Measurements from ENCODE around the gene LRRC38. TPM values are rescaled to one million over a fixed set of nuclear protein-coding genes. Genes with fewer than 3 reads are reported as not detected.

LRRC38 gene
- total RNA-seq, 1 donor = not detected

DNA sequence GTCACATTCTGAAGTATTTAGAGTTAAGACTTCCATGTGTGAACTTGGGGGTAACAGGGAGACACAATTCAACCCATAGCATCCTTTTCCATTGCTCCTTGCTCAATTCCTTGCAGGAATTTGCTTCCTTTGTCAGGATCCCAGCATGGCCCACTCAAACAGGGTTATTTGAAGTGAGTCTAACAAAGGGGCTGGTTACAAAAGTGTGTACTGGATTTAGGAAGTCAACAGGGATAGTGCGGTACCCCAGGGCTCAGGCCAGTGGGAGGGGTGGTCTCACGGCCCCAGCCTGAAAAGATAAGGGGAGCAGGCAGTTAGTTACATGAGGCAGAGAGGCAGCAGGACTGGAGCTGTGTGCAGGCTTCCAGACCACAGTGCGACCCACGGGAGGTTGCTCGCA lies 14.4 kb downstream of the LRRC38 start:
- H3K9me3 ChIP-seq (ENCODE audit: low read depth, low read length) = no peaks in the 10 kb centered on the region
- H3K4me3 ChIP-seq (ENCODE audit: low read length) = no peak overlapping the region
- H3K27me3 ChIP-seq (ENCODE audit: insufficient read depth, low read length) = no peaks in the 10 kb centered on the region
- H3K4me1 ChIP-seq (ENCODE audit: insufficient read depth, low read length) = no peaks in the 10 kb centered on the region

DNA sequence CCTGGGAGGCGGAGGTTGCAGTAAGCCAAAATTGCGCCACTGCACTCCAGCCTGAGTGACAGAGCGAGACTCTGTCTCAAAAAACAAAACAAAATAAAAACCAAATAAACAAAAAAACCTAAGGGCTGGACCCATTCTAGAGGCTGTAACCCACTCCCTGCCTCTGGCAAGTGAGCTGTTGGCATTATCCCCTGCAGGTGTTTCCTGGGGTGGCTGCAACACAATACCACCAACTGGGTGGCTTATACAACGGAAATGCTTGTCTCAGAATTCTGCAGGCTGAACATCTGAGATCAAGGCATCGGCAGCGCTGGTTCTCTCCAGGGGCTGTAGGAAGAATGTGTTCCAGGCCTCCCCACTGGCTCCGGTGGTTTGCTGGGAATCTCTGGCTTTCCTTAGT lies 15.2 kb downstream of the LRRC38 start:
- Histone ChIP-seq H3K4me1 (ENCODE audit: insufficient read depth, low read length) (no peaks in the 10 kb centered on the region), H3K4me3 (ENCODE audit: low read length) (no peak overlapping the region), H3K9me3 (ENCODE audit: low read depth, low read length) (no peaks in the 10 kb centered on the region), H3K27me3 (ENCODE audit: insufficient read depth, low read length) (no peaks in the 10 kb centered on the region)

DNA sequence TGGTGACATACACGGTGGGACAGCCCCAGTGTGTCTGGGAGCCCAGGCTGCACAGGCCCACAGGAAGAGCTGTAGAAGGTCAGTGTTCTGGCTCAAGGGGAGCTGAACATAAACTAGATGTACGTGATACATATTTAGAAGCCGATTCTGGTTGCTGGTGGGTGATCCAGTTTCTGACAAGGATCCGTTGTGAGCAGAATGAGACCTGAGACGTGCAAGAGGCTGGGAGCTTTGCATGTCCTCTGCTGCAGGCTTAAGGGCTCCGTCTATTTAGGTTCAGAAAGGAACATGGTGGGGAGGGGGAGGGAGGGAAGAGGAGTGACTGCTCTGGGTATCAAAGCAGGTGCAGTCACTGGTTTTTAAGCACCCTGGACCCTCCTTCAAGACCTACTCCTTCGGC lies 18.6 kb downstream of the LRRC38 start:
- Histone ChIP-seq H3K27me3 (ENCODE audit: insufficient read depth, low read length) (no peaks in the 10 kb centered on the region), H3K4me3 (ENCODE audit: low read length) (no peak overlapping the region), H3K4me1 (ENCODE audit: insufficient read depth, low read length) (no peaks in the 10 kb centered on the region), H3K9me3 (ENCODE audit: low read depth, low read length) (no peaks in the 10 kb centered on the region)

DNA sequence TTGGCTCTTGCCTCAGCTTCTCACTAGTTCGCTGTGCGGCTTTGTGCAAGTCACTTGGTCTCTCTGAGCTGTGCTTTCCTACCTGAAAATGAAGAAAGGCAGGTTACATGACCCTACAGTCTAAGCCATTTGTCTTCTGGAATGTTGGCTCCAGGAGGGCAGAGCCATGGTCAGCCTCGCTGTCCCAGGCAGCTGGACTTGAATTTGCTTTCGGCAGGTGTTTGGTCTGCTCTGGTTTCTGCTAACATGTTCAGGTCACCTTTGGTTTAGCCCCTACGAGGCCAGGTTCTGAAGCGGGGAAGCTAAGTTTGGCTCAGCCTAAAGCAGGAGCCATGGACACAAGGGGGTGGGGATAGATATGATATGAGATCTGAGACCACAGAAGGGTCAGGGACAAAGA lies 19.1 kb downstream of the LRRC38 start:
- Histone ChIP-seq H3K4me3 (ENCODE audit: low read length) (no peak overlapping the region), H3K27me3 (ENCODE audit: insufficient read depth, low read length) (no peaks in the 10 kb centered on the region), H3K9me3 (ENCODE audit: low read depth, low read length) (no peaks in the 10 kb centered on the region), H3K4me1 (ENCODE audit: insufficient read depth, low read length) (no peaks in the 10 kb centered on the region)

DNA sequence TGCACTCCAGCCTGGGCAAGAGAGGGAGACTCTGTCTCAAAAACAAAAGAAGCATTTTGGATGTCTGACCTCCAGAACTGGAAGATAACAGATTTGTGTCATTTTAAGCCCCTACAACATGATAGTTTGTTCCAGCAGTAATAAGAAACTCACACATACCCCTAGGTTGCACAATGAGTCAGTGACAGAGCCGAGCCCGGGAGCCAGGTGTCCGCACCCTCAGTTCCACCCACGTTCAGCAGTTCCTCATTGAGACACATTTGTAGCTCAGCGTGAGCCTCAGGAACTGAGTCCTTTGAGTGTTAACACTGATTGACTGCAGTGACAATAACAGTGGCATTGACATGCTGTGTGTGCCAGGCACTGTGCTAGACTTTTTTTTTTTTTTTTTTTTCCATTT lies 19.8 kb downstream of the LRRC38 start:
- no peaks in the 10 kb centered on the region for H3K27me3 ChIP-seq (ENCODE audit: insufficient read depth, low read length)
- H3K4me3 ChIP-seq (ENCODE audit: low read length) = no peak overlapping the region
- H3K9me3 ChIP-seq (ENCODE audit: low read depth, low read length) = no peaks in the 10 kb centered on the region
- H3K4me1 ChIP-seq (ENCODE audit: insufficient read depth, low read length) = no peaks in the 10 kb centered on the region

DNA sequence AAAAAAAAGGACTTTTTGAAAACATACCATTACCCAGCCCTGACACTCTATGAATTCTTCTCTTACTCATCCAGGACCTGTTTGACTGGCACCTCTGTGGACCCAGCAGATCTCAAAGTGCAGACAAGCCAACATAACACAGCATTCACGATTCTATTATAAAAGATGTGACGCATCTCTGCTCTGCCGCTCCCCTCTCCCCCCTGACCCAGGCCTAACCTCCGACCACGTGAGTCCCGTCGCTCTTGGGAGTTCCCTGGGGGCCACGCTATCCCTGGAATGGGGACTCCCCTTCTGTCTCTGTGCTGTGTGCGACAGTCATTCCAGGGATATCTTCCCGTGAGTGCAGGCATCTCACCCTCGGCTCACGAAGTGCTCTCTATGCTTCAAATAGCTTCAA lies 21.1 kb downstream of the LRRC38 start:
- H3K4me3 ChIP-seq (ENCODE audit: low read length) = no peak overlapping the region
- H3K4me1 ChIP-seq (ENCODE audit: insufficient read depth, low read length) = no peaks in the 10 kb centered on the region
- no peaks in the 10 kb centered on the region for H3K27me3 ChIP-seq (ENCODE audit: insufficient read depth, low read length)
- no peaks in the 10 kb centered on the region for H3K9me3 ChIP-seq (ENCODE audit: low read depth, low read length)

DNA sequence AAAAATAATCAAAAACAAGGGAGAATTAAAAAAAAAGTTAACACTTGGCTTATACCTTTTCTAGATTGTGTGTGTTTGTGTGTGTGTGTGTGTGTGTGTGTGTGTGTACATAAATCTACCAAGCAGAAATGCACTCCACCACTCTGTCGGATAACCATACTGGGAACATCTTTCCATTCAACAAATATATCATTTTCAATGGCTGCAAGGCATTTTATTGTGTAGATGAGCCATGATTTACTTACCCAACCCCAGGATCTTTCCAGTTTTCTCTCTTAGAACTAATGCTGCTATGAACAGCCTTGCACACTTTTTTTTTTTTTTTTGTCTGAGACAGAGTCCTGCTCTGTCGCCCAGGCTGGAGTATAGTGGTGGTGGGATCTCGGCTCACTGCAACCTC lies 25.8 kb downstream of the LRRC38 start:
- no peak overlapping the region for H3K4me3 ChIP-seq (ENCODE audit: low read length)
- no peaks in the 10 kb centered on the region for H3K4me1 ChIP-seq (ENCODE audit: insufficient read depth, low read length)
- no peaks in the 10 kb centered on the region for H3K27me3 ChIP-seq (ENCODE audit: insufficient read depth, low read length)
- no peaks in the 10 kb centered on the region for H3K9me3 ChIP-seq (ENCODE audit: low read depth, low read length)

DNA sequence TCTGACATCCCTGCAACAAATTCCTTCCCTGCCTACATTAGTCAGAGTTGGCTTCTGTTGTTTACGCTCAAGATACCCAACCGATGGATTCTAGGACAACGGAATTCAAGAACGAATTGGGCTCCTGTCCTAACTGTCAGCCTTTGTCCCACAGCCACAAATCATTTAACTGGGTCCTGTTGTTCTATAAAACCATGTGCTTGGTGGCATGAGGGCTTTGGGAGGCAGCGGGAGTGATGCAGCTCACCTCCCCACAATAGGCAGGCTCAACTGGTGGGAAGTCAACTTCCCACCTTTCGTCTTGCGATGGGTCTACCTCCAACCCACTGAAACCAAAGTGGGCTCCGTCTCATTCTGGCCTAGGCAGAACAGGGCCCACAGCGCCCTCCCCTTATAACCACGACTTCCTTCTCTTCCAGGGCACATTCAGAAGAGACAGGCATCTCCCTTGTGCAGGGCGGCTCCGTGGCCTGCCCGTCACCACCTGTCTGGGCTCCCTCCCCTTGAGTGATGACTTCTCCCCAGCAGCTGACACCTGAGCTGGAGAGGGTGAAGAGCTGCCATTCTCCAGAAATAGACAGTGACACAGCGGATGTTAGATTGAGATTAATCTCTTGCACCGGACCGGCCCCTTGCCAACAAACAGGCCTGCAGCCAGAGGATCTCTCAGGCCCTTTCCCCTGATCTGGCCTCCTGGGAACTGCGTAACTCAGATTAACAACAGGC lies 26.5 kb downstream of the LRRC38 start:
- Histone ChIP-seq H3K4me3 (ENCODE audit: low read length) (no peak overlapping the region), H3K27me3 (ENCODE audit: insufficient read depth, low read length) (no peaks in the 10 kb centered on the region), H3K9me3 (ENCODE audit: low read depth, low read length) (no peaks in the 10 kb centered on the region), H3K4me1 (ENCODE audit: insufficient read depth, low read length) (no peaks in the 10 kb centered on the region)

DNA sequence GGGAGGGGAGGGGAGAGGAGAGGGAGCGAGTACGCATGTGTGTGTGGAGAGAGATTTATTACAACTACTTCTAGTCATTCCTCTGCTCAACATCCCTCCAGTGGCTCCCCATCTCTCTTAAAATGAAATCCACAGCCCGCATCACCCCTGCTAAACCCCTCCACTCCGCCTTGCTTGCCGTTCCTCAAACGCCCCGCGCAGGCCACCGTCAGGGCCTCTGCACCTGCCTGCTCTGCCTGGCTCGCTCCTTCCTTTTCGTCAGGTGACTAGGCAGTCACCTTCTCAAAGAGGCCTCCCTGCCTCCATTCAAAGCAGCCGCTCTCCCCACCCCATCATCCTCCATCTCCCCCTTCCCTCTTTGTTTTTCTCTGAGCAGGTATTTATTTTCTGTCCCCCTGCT lies 29.9 kb downstream of the LRRC38 start:
- H3K27me3 ChIP-seq (ENCODE audit: insufficient read depth, low read length) = no peaks in the 10 kb centered on the region
- no peaks in the 10 kb centered on the region for H3K9me3 ChIP-seq (ENCODE audit: low read depth, low read length)
- no peak overlapping the region for H3K4me3 ChIP-seq (ENCODE audit: low read length)
- H3K4me1 ChIP-seq (ENCODE audit: insufficient read depth, low read length) = no peaks in the 10 kb centered on the region

DNA sequence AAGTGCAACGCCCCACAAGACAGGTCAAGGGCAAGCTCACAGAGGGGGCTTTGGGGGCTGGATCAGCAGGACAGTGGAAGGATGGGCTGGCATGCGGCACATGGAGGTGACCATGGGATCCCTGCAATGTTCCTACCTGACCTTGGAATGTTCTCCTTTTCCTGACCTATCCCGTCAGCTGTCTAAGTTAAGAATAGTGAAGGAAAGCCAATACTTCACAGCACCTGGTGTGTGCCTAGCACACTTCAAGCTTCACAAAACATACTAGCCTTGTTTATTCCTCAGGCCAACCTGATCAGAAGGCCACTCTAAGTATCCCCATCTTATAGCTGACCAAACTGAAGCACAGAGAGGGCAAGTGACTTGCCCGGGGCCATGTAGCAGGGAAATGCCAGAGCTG lies 31.2 kb downstream of the LRRC38 start:
- H3K9me3 ChIP-seq (ENCODE audit: low read depth, low read length) = no peaks in the 10 kb centered on the region
- H3K4me1 ChIP-seq (ENCODE audit: insufficient read depth, low read length) = no peaks in the 10 kb centered on the region
- no peaks in the 10 kb centered on the region for H3K27me3 ChIP-seq (ENCODE audit: insufficient read depth, low read length)
- no peak overlapping the region for H3K4me3 ChIP-seq (ENCODE audit: low read length)

DNA sequence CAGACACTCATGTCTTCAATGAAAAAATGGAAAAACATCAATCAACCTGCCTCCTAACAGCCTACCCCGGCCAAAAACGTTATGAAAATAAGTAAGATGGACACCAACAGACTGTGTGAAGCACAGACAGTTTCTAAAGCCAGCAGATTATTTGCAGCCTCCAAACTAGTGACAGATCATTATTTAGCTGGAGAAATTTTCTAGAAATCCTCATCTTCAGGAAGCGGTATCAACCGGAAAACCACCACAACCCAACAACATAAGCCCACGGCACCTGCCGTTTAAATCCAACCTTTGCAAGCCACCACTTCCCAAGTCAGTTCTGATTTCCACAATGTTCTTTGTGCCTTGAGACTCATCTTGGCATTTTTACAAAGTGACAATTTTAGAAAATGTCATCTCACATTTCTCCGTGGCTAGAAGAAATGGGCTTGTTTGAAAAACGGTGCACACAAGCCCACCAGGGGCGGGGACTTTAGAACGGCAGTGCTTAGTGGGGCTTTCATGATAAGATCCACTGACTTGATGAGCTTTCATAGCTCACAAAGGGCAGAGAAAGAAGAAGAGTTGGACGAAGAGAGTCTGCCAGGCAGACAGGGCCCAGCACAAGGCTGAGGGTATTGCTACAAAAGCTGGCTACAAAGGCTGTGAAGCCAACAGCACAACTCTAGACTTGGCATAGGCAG lies 34.5 kb downstream of the LRRC38 start:
- Histone ChIP-seq H3K9me3 (ENCODE audit: low read depth, low read length) (no peaks in the 10 kb centered on the region), H3K4me1 (ENCODE audit: insufficient read depth, low read length) (no peaks in the 10 kb centered on the region), H3K4me3 (ENCODE audit: low read length) (no peak overlapping the region), H3K27me3 (ENCODE audit: insufficient read depth, low read length) (no peaks in the 10 kb centered on the region)

DNA sequence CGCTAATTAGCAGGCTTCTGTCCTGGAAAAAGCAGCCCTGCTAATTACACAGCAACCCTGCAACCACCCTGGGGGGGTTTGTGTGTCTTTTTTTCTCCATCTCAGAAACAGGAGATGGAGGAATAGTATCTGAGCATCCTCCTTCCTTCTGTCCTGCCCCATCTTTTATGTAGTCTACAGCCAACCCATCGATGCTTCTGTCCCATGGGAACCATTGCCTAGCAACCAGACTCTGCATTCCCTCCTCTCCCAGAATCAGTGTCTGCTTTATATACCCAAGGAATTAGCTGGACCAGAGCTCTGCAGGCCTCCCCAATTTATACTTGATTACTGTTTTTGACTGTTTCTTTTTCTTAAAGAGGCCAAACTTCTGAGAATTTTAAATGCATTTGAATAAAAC lies 35.1 kb downstream of the LRRC38 start:
- Histone ChIP-seq H3K27me3 (ENCODE audit: insufficient read depth, low read length) (no peaks in the 10 kb centered on the region), H3K9me3 (ENCODE audit: low read depth, low read length) (no peaks in the 10 kb centered on the region), H3K4me3 (ENCODE audit: low read length) (no peak overlapping the region), H3K4me1 (ENCODE audit: insufficient read depth, low read length) (no peaks in the 10 kb centered on the region)

DNA sequence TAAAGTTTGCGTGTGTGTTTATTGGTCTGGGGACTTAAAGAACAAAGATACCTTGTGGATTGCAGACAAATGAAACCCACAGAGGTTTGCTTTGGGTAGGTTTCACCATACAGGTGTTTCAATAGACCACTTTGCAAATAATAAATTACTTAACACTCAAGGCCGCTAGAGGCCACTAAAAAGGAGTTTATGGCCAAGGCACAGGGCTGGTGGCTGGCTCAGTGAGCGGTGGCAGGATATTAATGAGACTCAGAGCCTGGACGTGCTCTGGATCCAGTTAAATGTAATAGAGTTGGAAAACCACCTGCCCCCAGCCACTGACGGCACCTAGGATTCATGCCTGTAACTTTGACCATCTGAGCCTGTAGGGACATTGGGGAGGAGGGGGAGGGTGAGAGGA lies 44.5 kb downstream of the LRRC38 start:
- Histone ChIP-seq H3K9me3 (ENCODE audit: low read depth, low read length) (no peaks in the 10 kb centered on the region), H3K4me1 (ENCODE audit: insufficient read depth, low read length) (no peaks in the 10 kb centered on the region), H3K4me3 (ENCODE audit: low read length) (no peak overlapping the region), H3K27me3 (ENCODE audit: insufficient read depth, low read length) (no peaks in the 10 kb centered on the region)

DNA sequence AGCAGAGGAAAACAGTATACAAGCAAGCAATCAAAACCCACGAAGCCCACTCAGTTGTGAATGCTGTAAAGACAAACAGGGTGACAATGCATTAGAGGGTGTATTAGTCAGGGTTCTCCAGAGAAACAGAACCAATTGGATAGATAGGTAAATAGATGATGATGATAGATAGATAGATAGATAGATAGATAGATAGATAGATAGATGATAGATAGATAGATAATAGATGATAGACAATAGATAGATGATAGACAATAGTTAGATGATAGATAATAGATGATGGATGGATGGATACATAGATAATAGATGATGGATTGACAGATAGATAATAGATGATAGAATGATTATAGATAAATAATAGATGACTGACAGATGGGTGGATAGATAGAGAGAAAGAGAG lies 48.3 kb downstream of the LRRC38 start:
- Histone ChIP-seq H3K4me3 (ENCODE audit: low read length) (no peak overlapping the region), H3K9me3 (ENCODE audit: low read depth, low read length) (no peaks in the 10 kb centered on the region), H3K27me3 (ENCODE audit: insufficient read depth, low read length) (no peaks in the 10 kb centered on the region), H3K4me1 (ENCODE audit: insufficient read depth, low read length) (no peaks in the 10 kb centered on the region)

DNA sequence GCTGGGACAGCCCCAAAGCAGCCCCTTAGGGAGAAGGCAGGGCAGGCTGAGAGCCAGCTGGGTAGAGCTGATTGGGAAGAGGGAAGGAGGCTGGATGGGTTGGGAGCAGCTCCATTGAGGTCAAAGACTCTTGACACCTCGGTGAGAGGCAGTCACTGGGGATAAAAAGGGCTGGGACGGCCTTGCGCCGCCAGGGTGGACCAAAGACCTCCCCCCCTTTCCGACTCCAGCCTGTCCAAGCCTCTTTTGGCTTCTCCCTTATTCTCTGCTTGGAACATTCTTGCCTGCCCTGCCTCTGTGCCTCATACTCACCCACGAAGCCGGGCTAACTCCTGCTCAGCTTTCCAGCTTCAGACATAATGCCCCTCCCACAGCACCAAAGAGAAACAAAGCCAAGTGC lies 51.1 kb downstream of the LRRC38 start:
- Histone ChIP-seq H3K4me3 (ENCODE audit: low read length) (no peak overlapping the region), H3K9me3 (ENCODE audit: low read depth, low read length) (no peaks in the 10 kb centered on the region), H3K4me1 (ENCODE audit: insufficient read depth, low read length) (no peaks in the 10 kb centered on the region), H3K27me3 (ENCODE audit: insufficient read depth, low read length) (no peaks in the 10 kb centered on the region)

DNA sequence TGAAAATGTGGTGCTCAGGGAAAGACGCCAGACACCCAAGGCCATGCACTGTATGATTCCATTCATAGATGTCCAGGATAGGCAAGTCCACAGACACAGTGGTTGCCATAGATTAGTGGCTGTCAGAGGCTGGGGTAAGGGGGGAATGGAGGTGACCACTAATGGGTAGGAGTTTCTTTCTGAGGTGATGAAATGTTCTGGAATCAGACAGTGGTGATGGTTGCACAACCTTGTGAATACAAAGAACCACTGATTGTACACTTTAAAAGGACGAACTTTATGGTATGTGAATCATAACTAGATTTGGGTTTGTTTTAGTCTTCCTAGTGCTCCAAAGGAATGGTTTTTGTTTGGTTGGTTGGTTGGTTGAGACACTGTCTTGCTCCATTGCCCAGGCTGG lies 51.8 kb downstream of the LRRC38 start:
- Histone ChIP-seq H3K9me3 (ENCODE audit: low read depth, low read length) (no peaks in the 10 kb centered on the region), H3K4me3 (ENCODE audit: low read length) (no peak overlapping the region), H3K4me1 (ENCODE audit: insufficient read depth, low read length) (no peaks in the 10 kb centered on the region), H3K27me3 (ENCODE audit: insufficient read depth, low read length) (no peaks in the 10 kb centered on the region)

Measured in mononuclear cell (primary cell).